ENCODE results near the gene CDC42BPA. TPM values are rescaled to one million over a fixed set of nuclear protein-coding genes. Genes with fewer than 3 reads are reported as not detected.

The CDC42BPA gene
- total and polyA plus RNA-seq, 2 of the 8 experiments (the other 6 are each of a cell fraction or from before 2014, with no cell fraction given): 7.1 to 28.5 TPM

GRCh38 chr1:227304665-227305064 is 13.6 kb downstream of the CDC42BPA start (continued):
- TF ChIP-seq KDM4A (IDR thresholded peaks at IDR 0.05; ENCODE audit: low read depth, low read length, severe bottlenecking) (no peak), POU5F1 (IDR thresholded peaks at IDR 0.05; ENCODE audit: low read depth, low read length) (no peak), E2F6 (IDR thresholded peaks at IDR 0.05) (no peak), POLR2A (IDR thresholded peaks at IDR 0.05; ENCODE audit: control extremely low read depth in 1 of 2, low read depth in 2 of 2, low read length in 2 of 2) (no peak), KDM1A (IDR thresholded peaks at IDR 0.05; ENCODE audit: borderline replicate concordance, low read length) (no peak)

Data from H1 (cell line).